ENCODE data around the gene MAB21L4. TPM values are rescaled to one million over a fixed set of nuclear protein-coding genes. Genes with fewer than 3 reads are reported as not detected.

The MAB21L4 gene
- total RNA-seq, 1 donor from 2014 or later = 0.59 TPM

DNA sequence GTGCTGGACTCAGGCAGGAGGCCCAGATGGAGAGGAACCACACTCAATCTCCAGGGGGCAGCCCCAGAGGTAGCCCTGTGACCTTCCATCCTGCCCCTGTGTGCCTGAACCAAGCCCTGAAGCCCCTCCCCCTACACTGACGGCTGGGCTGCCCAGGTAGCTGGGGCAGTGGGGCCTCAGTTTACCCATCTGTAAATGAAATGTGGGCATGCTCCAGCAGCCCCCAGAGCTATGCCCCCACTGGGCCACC is 26.0 kb upstream of the MAB21L4 start:
- Mint-ChIP-seq H3K4me3 (ENCODE audit: unreplicated experiment) (no peak overlapping the region), H3K4me1 (ENCODE audit: low read depth, unreplicated experiment) (peaks cover 5% of the 10 kb centered on the region), H3K27me3 (ENCODE audit: low read depth, unreplicated experiment) (peaks cover 18% of the 10 kb centered on the region), H3K9me3 (ENCODE audit: unreplicated experiment) (no peaks in the 10 kb centered on the region), H3K27ac (ENCODE audit: unreplicated experiment) (no peak overlapping the region), H3K36me3 (ENCODE audit: low read depth, unreplicated experiment) (no peaks in the 10 kb centered on the region)
- Histone ChIP-seq H3K4me2 (ENCODE audit: low read length) (peak overlapping the region; percentile 41), H3K9ac (ENCODE audit: low read length) (peak overlapping the region; percentile 72), H3K36me3 (ENCODE audit: insufficient read depth, low read length) (no peaks in the 10 kb centered on the region), H3K27me3 (ENCODE audit: insufficient read depth, low read length) (no peaks in the 10 kb centered on the region), H4K20me1 (ENCODE audit: insufficient read depth, low read length) (no peaks in the 10 kb centered on the region), H3K4me1 (ENCODE audit: insufficient read depth, low read length) (peaks cover 30% of the 10 kb centered on the region), H2AFZ (ENCODE audit: low read depth, low read length) (peak overlapping the region; percentile 42), H3K79me2 (ENCODE audit: insufficient read depth, low read length) (no peaks in the 10 kb centered on the region), H3K9me3 (ENCODE audit: insufficient read depth, low read depth, low read length) (no peaks in the 10 kb centered on the region), H3K27ac (ENCODE audit: low read depth, low read length) (peak overlapping the region; percentile 87), H3K4me3 (ENCODE audit: insufficient read depth, low read depth, low read length) (no peak overlapping the region)
- DNase-seq (ENCODE audit: low read depth) (no peak), FAIRE-seq (no peak)
- TF ChIP-seq, protein P1, sequence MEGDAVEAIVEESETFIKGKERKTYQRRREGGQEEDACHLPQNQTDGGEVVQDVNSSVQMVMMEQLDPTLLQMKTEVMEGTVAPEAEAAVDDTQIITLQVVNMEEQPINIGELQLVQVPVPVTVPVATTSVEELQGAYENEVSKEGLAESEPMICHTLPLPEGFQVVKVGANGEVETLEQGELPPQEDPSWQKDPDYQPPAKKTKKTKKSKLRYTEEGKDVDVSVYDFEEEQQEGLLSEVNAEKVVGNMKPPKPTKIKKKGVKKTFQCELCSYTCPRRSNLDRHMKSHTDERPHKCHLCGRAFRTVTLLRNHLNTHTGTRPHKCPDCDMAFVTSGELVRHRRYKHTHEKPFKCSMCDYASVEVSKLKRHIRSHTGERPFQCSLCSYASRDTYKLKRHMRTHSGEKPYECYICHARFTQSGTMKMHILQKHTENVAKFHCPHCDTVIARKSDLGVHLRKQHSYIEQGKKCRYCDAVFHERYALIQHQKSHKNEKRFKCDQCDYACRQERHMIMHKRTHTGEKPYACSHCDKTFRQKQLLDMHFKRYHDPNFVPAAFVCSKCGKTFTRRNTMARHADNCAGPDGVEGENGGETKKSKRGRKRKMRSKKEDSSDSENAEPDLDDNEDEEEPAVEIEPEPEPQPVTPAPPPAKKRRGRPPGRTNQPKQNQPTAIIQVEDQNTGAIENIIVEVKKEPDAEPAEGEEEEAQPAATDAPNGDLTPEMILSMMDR (IDR thresholded peaks at IDR 0.05; ENCODE audit: insufficient read depth, low read depth, low read length) = no peak
- no peak for TF ChIP-seq EZH2 (IDR thresholded peaks at IDR 0.05; ENCODE audit: insufficient read depth, low read length)

DNA sequence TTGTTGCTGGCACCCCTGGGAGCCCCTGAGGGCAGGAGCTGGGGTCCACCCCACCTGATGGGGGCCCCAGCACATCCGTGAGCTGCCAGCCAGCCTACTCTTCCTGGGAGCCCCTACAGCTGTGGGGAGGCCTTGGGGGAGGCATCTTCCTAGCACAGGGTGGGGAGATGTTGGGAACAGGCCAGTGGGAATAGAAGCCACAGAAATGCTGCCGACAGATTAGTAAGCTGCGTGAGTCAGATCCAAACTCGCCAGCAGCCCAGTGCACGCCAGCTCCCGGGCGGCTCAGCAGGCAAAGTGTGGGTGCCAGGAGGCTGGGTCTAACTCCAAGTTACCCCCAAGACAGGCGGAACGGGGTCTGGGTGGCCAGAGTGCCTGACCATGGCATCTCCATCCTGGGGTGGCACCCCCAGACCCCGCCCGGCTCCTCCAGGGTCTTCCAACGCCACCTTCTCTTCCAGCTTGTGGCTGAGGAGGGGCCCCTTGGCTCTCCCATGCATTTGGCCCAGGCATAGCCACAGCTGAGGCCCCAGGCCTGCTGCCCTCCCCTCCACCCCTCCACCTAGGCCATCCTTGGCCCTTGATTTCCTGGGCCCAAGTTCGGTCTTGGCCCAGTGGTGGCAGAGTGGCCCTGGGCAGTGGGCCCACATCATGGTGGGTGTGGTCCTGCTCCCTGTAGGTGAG is 25.5 kb upstream of the MAB21L4 start:
- peak; percentile 96 for DNase-seq (ENCODE audit: low read depth)
- Histone ChIP-seq H3K27ac (ENCODE audit: low read depth, low read length) (peak overlapping the region; percentile 87), H3K79me2 (ENCODE audit: insufficient read depth, low read length) (no peaks in the 10 kb centered on the region), H3K4me1 (ENCODE audit: insufficient read depth, low read length) (peaks cover 33% of the 10 kb centered on the region), H4K20me1 (ENCODE audit: insufficient read depth, low read length) (no peaks in the 10 kb centered on the region), H3K9me3 (ENCODE audit: insufficient read depth, low read depth, low read length) (no peaks in the 10 kb centered on the region), H3K27me3 (ENCODE audit: insufficient read depth, low read length) (no peaks in the 10 kb centered on the region), H3K4me2 (ENCODE audit: low read length) (peak overlapping the region; percentile 41), H2AFZ (ENCODE audit: low read depth, low read length) (peak overlapping the region; percentile 42), H3K9ac (ENCODE audit: low read length) (peak overlapping the region; percentile 72), H3K36me3 (ENCODE audit: insufficient read depth, low read length) (no peaks in the 10 kb centered on the region), H3K4me3 (ENCODE audit: insufficient read depth, low read depth, low read length) (no peak overlapping the region)
- Mint-ChIP-seq H3K9me3 (ENCODE audit: unreplicated experiment) (no peaks in the 10 kb centered on the region), H3K27me3 (ENCODE audit: low read depth, unreplicated experiment) (peaks cover 17% of the 10 kb centered on the region), H3K36me3 (ENCODE audit: low read depth, unreplicated experiment) (no peaks in the 10 kb centered on the region), H3K4me1 (ENCODE audit: low read depth, unreplicated experiment) (peaks cover 5% of the 10 kb centered on the region), H3K27ac (ENCODE audit: unreplicated experiment) (peak overlapping the region; percentile 47), H3K4me3 (ENCODE audit: unreplicated experiment) (no peak overlapping the region)
- peak; percentile 82 for FAIRE-seq
- TF ChIP-seq EZH2 (IDR thresholded peaks at IDR 0.05; ENCODE audit: insufficient read depth, low read length) = no peak
- TF ChIP-seq, protein P1 (IDR thresholded peaks at IDR 0.05; ENCODE audit: insufficient read depth, low read depth, low read length) = no peak

DNA sequence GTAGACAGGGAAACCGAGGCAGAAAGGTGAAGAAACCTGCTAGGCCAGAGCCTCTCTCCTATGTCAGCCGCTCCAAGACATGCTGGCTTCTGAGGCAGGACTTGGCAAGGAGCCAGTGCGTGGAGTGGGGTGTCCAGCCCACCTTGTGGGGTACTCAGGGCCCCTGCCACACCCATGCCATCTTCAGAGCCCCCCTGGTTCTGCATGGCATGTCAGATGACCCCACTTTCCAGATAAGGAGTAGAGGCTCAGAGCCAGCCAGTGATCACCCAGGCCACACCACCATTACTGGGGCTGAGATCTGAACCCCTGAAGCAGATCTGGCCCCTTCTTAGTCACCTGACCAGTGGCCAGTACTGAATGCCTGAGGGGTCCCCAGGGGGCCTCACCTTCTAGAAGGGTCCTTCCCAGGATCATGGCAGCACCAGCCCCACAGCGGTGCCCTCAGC is 24.9 kb upstream of the MAB21L4 start:
- H3K36me3 ChIP-seq (ENCODE audit: insufficient read depth, low read length) = no peaks in the 10 kb centered on the region
- DNase-seq (ENCODE audit: low read depth) (no peak), FAIRE-seq (no peak)
- no peak overlapping the region for H2AFZ ChIP-seq (ENCODE audit: low read depth, low read length)
- Mint-ChIP-seq H3K36me3 (ENCODE audit: low read depth, unreplicated experiment) (no peaks in the 10 kb centered on the region), H3K9me3 (ENCODE audit: unreplicated experiment) (no peaks in the 10 kb centered on the region), H3K27me3 (ENCODE audit: low read depth, unreplicated experiment) (peaks cover 17% of the 10 kb centered on the region), H3K4me1 (ENCODE audit: low read depth, unreplicated experiment) (peaks cover 5% of the 10 kb centered on the region), H3K27ac (ENCODE audit: unreplicated experiment) (peak overlapping the region; percentile 47), H3K4me3 (ENCODE audit: unreplicated experiment) (no peak overlapping the region)
- peaks cover 33% of the 10 kb centered on the region for H3K4me1 ChIP-seq (ENCODE audit: insufficient read depth, low read length)
- no peaks in the 10 kb centered on the region for H3K9me3 ChIP-seq (ENCODE audit: insufficient read depth, low read depth, low read length)
- TF ChIP-seq, protein P1 (IDR thresholded peaks at IDR 0.05; ENCODE audit: insufficient read depth, low read depth, low read length) = no peak
- no peak for TF ChIP-seq EZH2 (IDR thresholded peaks at IDR 0.05; ENCODE audit: insufficient read depth, low read length)
- peak overlapping the region; percentile 41 for H3K4me2 ChIP-seq (ENCODE audit: low read length)
- H3K9ac ChIP-seq (ENCODE audit: low read length) = peak overlapping the region; percentile 72
- no peaks in the 10 kb centered on the region for H4K20me1 ChIP-seq (ENCODE audit: insufficient read depth, low read length)
- peak overlapping the region; percentile 87 for H3K27ac ChIP-seq (ENCODE audit: low read depth, low read length)
- H3K27me3 ChIP-seq (ENCODE audit: insufficient read depth, low read length) = no peaks in the 10 kb centered on the region
- no peaks in the 10 kb centered on the region for H3K79me2 ChIP-seq (ENCODE audit: insufficient read depth, low read length)
- no peak overlapping the region for H3K4me3 ChIP-seq (ENCODE audit: insufficient read depth, low read depth, low read length)
